Measurements from ENCODE around the gene C12orf43. TPM values are rescaled to one million over a fixed set of nuclear protein-coding genes. Genes with fewer than 3 reads are reported as not detected.
"Not testable (repeated sequence)": the region's sequence is repeated elsewhere in the genome, so short reads cannot be mapped to it uniquely, and the experiment has no call there.

C12orf43 gene
- total and polyA plus RNA-seq, 2 donors from 2014 or later = 10.3 to 15.6 TPM

DNA sequence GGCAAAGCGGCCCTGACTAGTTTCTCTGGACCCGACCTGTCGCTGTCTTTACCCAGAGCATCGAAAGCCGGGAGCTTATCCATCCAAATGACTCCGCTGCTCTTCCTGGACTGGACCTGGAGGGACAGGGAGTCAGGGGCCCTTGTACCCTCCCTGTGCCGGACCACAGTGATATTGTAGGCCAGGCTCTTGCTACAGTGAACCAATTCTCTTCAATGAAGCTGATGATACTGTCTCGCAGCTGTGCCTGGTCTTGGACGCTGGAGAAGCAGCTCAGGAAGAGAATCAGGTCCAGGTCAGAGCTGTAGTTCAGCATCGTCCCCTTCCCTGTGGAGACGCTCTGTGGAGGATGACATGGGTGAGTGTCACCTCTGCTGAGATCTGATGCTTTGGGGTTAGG is 37.4 kb upstream of the C12orf43 start:
- intact Hi-C loops (cut with DNase I) = no loop called here
- Histone ChIP-seq H3K27ac (ENCODE audit: low read depth in 2 of 2, low read length in 2 of 2) (no peak overlapping the region), H3K4me3 (ENCODE audit: low read length in 3 of 3) (no peak overlapping the region), H3K36me3 (ENCODE audit: control insufficient read depth in 2 of 3, insufficient read depth in 3 of 3, low read length in 3 of 3) (no peaks in the 10 kb centered on the region), H3K9ac (ENCODE audit: low read length in 3 of 3) (no peak overlapping the region), H3K27me3 (ENCODE audit: control insufficient read depth, insufficient read depth, low read length) (no peaks in the 10 kb centered on the region), H3K9me3 (ENCODE audit: control insufficient read depth in 2 of 3, insufficient read depth in 1 of 3, low read length in 3 of 3) (no peaks in the 10 kb centered on the region), H3K4me1 (ENCODE audit: control insufficient read depth in 2 of 3, insufficient read depth in 2 of 3, low read depth in 1 of 3, low read length in 3 of 3) (no peaks in the 10 kb centered on the region)
- no peak for DNase-seq
- FAIRE-seq = no peak
- TF ChIP-seq, protein P1, sequence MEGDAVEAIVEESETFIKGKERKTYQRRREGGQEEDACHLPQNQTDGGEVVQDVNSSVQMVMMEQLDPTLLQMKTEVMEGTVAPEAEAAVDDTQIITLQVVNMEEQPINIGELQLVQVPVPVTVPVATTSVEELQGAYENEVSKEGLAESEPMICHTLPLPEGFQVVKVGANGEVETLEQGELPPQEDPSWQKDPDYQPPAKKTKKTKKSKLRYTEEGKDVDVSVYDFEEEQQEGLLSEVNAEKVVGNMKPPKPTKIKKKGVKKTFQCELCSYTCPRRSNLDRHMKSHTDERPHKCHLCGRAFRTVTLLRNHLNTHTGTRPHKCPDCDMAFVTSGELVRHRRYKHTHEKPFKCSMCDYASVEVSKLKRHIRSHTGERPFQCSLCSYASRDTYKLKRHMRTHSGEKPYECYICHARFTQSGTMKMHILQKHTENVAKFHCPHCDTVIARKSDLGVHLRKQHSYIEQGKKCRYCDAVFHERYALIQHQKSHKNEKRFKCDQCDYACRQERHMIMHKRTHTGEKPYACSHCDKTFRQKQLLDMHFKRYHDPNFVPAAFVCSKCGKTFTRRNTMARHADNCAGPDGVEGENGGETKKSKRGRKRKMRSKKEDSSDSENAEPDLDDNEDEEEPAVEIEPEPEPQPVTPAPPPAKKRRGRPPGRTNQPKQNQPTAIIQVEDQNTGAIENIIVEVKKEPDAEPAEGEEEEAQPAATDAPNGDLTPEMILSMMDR (IDR thresholded peaks at IDR 0.05; ENCODE audit: borderline replicate concordance, extremely low read depth, insufficient read depth) = no peak

DNA sequence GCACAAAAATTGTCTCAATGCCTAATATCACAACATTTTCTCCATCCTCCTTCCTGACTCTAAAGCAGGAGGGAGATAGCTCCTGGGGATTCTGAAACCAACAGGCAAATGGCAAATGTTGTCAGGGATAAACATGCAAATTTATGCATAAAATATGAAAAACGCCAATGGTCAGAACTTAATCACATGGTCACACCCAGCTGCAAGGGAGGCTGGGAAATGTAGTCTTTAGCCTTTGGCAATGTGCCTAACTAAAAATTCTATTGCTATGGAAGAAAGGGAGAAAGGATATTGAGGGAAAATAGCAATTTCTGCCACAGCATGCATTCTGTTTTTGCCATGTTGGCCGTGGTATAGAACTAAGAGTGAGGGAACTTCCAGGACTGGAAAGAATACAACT is 34.4 kb upstream of the C12orf43 start:
- Histone ChIP-seq H3K4me1 (ENCODE audit: control insufficient read depth in 2 of 3, insufficient read depth in 2 of 3, low read depth in 1 of 3, low read length in 3 of 3) (no peaks in the 10 kb centered on the region), H3K36me3 (ENCODE audit: control insufficient read depth in 2 of 3, insufficient read depth in 3 of 3, low read length in 3 of 3) (no peaks in the 10 kb centered on the region), H3K27ac (ENCODE audit: low read depth in 2 of 2, low read length in 2 of 2) (no peak overlapping the region), H3K27me3 (ENCODE audit: control insufficient read depth, insufficient read depth, low read length) (no peaks in the 10 kb centered on the region), H3K9me3 (ENCODE audit: control insufficient read depth in 2 of 3, insufficient read depth in 1 of 3, low read length in 3 of 3) (no peaks in the 10 kb centered on the region), H3K9ac (ENCODE audit: low read length in 3 of 3) (no peak overlapping the region), H3K4me3 (ENCODE audit: low read length in 3 of 3) (no peak overlapping the region)
- intact Hi-C loops (cut with DNase I) = no loop called here
- TF ChIP-seq, protein P1 (IDR thresholded peaks at IDR 0.05; ENCODE audit: borderline replicate concordance, extremely low read depth, insufficient read depth) = no peak
- no peak for DNase-seq
- FAIRE-seq = no peak

DNA sequence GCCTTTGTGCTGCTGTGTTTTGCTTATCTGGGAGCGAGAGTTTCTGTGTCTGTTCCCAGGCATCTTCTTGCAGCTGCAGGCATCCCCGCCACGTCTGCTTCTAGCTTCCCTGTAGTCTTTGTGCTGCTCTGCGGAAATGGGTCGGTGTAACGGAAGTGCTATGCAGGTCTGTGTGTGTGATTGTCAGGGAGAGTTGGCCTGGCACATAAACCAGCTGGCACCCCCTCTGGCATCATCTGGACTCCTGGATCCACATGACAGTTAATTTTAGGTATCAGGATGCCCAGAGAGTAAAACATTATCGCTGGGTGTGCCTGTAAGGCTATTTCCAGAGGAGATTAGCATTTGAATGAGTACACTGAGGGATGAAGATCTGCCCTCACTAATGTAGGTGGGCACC is 32.2 kb upstream of the C12orf43 start:
- intact Hi-C loops (cut with DNase I) = no loop called here
- TF ChIP-seq, protein P1 (IDR thresholded peaks at IDR 0.05; ENCODE audit: borderline replicate concordance, extremely low read depth, insufficient read depth) = no peak
- no peaks in the 10 kb centered on the region for H3K9me3 ChIP-seq (ENCODE audit: control insufficient read depth in 2 of 3, insufficient read depth in 1 of 3, low read length in 3 of 3)
- no peaks in the 10 kb centered on the region for H3K36me3 ChIP-seq (ENCODE audit: control insufficient read depth in 2 of 3, insufficient read depth in 3 of 3, low read length in 3 of 3)
- no peaks in the 10 kb centered on the region for H3K4me1 ChIP-seq (ENCODE audit: control insufficient read depth in 2 of 3, insufficient read depth in 2 of 3, low read depth in 1 of 3, low read length in 3 of 3)
- FAIRE-seq (no peak), DNase-seq (no peak)
- H3K27me3 ChIP-seq (ENCODE audit: control insufficient read depth, insufficient read depth, low read length) = no peaks in the 10 kb centered on the region
- H3K4me3 ChIP-seq (ENCODE audit: low read length in 3 of 3) = no peak overlapping the region
- H3K27ac ChIP-seq (ENCODE audit: low read depth in 2 of 2, low read length in 2 of 2) = no peak overlapping the region
- H3K9ac ChIP-seq (ENCODE audit: low read length in 3 of 3) = no peak overlapping the region

DNA sequence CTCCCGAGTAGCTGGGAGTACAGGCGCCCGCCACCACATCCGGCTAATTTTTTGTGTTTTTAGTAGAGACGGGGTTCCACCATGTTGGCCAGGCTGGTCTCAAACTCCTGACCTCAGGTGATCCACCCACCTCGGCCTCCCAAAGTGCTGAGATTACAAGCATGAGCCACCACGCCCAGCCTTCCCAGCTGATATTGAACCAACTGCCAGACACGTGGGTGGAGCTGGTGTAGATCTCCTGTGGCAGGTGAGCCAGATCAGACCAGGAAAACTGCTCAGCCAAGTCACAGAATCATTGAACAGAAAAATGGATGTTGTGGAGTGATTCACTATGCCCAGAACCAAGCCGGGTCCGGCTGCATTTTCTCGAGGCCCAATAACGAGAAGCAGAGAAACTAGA is 31.1 kb upstream of the C12orf43 start:
- H3K27ac ChIP-seq (ENCODE audit: low read depth in 2 of 2, low read length in 2 of 2); H3K36me3 ChIP-seq (ENCODE audit: control insufficient read depth in 2 of 3, insufficient read depth in 3 of 3, low read length in 3 of 3); intact Hi-C loops (cut with DNase I); H3K9me3 ChIP-seq (ENCODE audit: control insufficient read depth in 2 of 3, insufficient read depth in 1 of 3, low read length in 3 of 3); H3K4me1 ChIP-seq (ENCODE audit: control insufficient read depth in 2 of 3, insufficient read depth in 2 of 3, low read depth in 1 of 3, low read length in 3 of 3); FAIRE-seq; DNase-seq; H3K27me3 ChIP-seq (ENCODE audit: control insufficient read depth, insufficient read depth, low read length); H3K4me3 ChIP-seq (ENCODE audit: low read length in 3 of 3); H3K9ac ChIP-seq (ENCODE audit: low read length in 3 of 3): not testable (repeated sequence)

Measured in kidney (tissue), 14 donors.